GM18519 (cell line): Measurements from ENCODE around the gene CNNM3.

ENCODE experiments used
- ATAC-seq: cut with Tn5 transposase; IDR thresholded peaks from one replicate; pipeline ENCODE4 v1.9.1; 2021; ENCODE audit warnings: mild to moderate bottlenecking, moderate library complexity; ENCODE audit not compliant: unreplicated experiment, low FRiP score

Gene CNNM3

DNA sequence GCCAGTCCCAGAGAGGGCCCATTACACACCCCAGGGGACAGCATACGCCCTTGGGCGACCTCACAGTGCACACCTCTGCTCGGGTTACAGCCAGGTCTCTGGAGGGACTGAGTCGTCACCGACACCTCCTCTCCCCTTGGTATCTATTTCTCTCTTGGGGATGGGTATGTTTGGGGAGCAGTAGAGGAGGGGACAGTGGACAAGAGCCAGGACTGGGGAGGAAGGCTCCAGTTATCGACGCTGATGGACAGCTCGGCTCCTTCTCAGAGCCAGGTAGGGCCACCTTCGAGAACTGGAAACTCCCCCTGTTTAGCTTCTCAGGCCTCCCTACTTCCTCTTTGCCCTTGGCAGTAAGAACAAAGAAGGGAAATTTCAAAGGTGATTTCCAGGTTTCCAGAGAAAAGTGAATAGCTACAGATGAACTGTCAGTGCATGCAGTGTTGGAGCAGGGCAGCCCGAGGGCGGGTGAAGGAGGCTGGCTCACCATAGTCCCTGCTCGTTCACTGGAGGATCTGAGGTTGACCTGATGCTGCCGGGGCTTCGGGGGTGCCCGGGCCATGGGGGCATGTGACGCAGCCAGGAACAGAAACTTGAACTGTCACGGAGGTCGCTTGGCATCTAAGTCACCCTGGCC lies 58.2 kb downstream of the CNNM3 start:
- ATAC-seq: no peak

DNA sequence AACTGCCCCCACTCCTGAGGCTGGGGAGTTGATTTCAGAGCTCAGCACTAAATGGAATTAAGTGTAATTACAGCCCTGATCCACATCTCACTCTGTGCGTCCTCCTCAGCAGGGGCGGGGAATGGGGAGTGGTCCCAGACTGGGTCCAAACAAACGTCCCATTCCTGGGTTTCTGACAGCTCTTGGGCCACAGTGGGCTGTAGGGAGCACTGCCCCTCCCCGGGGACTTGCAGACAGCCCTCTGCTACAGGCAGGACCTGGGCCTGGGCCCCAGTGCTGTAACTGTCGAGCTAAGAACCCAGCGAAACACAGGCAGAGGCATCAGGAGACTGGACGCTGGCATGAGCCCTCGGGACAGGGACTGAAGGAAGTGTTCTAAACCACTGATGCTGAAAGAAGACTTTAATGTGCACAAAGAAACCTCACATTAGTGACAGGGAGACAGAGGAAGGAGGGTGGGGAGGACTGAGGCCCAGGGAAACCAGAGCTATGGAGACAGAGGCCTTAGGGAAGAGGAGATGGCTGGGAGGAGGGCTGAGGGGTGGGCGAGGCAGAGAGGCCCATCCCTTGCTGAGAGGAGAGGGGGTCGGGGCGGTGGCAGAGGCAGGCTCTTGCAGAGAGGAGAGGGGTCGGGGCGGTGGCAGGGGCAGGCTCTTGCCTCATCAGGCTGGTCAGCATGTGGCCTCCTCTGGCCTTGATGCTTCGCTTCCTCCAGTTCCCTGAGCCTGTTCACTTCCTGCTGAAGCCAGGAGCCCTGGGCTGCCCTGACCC lies 59.6 kb downstream of the CNNM3 start:
- ATAC-seq: no peak

DNA sequence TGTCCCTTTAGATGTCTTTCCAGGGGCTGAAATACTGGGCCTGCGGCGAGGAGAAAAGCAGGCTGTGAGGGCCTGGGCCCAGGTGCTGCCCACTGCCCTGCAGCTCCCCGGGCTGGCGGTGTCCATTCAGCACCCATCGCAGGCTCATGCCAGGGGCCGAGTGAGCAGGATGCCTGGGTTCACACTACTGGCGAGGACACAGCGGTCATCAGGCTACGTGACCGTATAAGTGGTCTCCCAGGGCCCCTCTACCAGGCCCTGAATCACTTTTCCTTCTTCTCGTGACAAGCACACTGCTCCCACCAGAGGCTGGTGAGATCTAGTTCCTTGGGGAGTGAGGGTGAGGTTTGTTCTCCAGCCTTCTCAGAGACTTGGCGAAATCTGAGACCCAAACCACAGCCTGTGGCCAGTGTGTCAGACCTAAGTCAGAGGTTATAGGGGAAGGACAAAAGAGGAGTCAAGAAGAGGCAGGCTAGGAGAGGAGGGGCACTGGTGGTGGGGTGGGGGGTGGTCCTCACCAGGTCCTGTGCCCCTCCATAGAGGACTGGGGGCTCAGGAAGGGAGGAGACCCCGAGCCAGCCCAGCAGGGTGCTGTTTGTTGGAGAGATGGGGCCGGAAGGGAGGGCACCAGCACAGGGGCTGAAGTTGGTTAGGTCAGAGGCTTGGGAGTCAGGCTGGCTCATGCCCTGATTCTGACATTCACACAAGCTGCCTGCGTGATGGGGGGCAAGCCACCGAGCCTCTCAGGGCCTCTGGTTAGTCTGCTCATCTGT lies 60.4 kb downstream of the CNNM3 start:
- no peak for ATAC-seq

DNA sequence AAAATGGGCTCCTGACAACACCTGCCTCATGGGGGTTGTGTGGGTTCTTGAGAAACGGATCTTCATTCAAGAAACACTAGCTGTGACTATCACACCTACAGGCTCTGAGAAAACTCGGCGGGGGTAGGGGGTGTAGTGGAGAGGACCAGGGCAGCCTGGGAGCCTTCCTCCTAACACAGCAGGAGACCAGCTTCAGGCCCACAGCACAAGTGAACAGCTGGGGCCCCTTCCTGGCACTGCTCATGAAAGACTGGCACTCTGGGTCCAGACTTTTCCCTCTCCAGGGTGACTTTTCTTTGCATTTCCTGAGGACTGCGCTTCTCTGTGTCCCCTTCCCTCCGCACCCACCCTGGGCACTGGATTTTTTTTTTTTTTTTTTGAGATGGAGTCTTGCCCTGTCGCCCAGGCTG lies 61.0 kb downstream of the CNNM3 start:
- no peak for ATAC-seq

DNA sequence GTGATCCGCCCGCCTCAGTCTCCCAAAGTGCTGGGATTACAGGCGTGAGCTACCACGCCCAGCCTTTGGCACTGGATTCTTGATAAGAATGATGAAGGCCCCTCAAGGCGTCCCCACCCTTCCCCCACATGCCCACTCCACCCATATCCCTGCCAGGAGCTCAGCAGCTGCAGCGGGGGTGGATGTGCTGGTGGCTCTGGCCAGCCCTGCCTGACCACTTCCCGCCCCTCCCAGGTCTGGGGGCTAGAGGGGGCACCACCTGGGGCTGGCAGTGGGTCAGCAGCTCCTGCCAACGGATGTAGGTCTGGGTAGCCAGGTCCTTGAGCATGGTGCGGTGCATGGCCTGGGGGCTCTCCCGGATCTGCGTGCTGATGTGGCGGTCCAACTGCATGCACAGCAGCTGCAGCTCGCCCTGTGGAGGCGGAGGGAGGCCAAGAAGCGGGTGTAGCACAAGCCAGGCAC lies 61.6 kb downstream of the CNNM3 start:
- ATAC-seq: no peak

DNA sequence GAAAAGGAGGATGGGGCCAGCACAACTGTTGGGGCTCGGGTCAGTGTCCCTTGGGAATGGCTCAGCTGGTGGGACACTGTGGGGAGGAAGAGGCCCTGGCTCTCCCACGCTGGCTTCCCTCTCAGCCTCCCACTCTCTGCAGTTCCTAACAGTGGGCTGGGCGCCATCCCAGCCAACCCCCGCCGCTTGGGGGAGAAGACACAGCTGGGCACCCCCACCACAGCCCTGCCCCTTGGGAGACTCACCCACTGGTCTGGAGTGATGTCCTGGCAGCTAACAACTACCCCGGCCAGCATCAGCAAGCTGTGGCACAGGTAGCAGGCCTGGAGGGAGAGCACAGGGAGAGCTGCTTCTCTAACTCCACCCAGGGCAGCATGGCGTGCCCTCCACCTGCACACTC lies 62.1 kb downstream of the CNNM3 start:
- no peak for ATAC-seq

DNA sequence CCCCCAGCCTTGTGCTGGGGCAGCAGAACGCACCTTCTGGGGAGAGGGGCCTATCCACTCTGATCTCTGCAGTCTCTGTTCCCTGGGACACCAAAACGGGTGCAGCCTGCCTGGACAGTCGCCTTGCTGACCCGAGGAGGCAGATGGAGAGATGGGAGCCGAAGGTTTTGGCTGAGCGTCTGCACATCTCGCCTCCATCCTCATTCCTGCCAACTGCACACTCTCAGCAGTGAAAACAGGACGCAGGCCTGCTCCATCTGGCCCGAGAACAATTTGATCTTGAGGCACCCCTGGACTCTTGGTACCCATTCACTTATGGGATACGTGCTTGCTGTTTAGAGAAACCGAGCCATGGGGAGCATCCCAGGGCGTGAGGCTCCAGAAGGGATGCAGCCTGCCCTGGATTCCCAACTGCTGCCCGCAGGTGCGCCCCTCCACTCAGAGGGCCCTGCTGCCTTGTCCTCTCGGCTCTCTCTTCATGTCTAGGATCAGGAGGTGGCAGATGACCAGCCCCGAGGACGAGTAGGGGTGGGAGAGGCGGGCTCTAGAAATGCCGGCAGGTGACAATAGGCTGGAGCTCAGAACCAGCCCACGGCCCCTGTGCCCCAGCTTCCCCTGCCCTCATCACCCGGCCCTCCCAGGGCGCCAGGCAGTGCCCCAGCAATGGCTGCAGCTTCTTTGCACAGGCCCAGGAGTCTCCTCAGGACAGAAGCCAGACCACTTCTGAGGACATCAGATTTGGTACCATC lies 62.9 kb downstream of the CNNM3 start:
- no peak for ATAC-seq

DNA sequence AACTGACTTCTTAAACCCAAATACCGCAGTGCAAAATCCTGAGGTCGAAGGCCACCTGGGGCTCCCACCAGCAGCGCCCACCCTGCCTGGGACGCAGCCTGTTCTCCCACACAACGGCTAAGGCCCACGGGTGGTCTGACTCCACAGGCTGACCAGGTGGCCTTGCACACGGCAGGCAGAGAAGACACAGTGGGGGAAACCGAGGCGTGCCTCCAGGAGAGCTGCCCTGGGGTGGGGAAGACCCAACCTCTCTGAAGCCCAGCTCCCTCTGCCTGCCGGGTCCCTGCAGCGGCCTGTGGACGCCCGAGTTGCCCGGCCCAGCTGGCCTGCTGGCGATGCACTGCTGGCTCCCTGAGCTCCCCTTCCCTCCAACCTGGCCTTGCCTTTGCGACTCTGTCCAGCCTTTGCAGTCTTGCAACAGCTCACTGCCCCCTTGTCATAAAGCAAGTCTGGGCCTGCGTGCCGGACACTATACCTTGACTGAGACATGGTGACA lies 63.5 kb downstream of the CNNM3 start:
- ATAC-seq: no peak

DNA sequence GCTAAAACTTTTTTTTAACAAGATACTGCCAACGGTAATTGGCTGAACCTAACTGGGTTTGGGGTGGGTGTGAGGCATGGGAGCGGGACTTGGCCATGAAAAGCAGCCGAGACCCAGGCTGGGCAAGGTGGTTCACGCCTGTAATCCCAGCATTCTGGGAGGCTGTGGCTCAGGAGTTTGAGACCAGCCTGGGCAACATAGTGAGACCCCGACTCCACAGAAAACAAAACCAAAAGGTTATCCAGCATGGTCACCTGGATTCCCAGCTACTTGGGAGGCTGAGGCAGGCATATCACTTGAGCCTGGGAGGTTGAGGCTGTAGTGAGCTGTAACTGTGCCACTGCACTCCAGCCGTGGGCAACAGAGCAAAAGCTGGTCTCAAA lies 64.8 kb downstream of the CNNM3 start:
- ATAC-seq: no peak

DNA sequence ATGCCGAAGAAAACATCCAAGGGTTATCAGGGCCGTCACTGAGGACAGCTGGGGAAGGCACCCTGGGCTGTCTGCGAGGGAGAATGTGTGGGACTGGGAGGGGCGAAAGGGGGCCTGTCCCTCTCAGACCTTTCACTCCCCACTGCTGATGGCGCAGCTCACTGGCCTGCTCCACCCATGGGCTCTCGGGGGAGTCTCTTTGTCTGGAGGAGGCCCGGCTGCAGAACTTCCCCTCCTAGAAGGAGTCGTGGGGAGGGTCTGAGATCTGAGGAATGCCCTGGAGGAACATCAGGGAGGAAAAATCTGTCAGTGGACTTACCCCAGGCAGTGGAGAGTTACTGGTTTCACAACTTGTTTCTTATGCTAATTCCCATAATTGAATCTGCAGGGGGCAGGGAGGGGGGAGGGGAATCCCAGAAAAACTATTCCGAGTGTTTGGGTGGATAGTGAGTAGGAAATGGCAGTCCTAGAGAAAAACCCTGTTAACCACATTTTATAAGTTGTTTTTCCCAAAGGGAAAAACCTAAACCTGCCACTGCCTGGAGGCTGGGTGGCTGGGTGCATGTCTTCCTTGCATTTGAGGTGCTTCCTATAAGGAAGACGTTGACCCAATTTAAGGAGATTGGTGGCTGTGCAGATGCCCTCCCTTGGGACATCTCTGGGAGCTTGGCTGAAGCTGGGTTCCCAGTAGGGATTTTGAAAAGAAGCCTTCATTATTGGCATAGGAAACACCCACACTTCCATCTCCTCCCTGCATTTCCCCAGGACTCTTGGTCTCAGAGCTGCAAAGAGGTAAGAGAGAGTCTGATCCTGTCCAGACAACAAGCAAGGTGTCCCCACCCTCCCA lies 65.5 kb downstream of the CNNM3 start:
- no peak for ATAC-seq

DNA sequence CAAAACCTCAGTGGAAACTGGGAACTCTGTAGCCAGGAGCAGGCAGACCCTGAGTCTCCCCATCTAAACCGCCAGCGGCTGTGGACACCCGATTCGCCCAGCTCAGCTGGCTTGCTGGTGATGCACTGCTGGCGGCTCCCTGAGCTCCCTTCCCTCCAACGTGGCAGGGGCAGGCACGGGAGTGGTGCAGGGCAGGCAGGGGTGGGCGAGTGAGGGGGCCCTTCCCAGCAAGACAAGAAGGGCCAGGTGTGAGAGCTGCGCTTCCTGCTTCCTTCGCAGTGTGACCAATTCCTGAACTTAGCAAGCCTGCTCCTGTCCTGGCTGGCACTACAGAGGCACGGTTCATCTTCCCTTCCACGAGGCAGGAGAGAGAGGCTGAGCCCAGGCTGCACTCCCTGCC lies 66.2 kb downstream of the CNNM3 start:
- ATAC-seq: no peak

DNA sequence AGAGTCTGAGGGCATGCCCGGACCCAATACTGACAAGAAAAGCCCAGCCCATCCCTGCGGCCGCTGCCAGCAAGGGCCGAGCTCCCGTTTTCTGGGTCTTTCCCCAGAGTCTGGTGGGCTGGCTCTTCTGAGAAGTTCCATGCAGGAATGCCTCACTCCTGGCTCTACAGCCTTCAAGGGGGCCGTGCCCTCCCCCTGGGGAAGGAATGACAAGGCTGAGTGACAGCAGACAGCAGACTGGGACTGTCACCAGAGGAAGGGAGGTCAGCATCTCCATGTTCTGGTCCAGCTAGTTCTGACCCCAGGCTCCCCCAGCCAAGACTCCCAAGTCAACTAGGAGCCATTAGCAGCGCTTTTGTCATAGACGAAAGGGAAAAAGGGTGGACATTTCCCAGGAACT lies 66.8 kb downstream of the CNNM3 start:
- ATAC-seq: no peak

DNA sequence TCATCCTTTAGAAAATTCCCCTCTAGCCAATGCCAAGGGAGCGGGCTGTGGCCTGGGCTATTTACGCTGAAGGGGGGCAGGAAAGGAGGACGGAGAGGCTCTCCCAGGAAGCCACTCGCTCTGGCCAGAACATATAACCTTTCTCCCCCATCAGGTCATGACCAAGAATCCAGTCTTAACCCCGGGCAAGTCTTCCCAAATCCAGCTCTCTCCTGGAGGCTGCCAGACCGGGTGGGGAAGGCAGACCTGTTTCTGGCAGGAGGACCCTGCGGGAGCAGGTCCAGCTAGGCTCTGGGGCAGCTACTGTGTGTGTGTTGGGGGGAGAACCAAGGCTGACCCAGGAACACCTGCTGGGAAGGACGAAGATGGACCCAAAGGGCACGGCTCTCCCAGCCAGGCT lies 67.2 kb downstream of the CNNM3 start:
- no peak for ATAC-seq
